Keratinocyte (primary cell): ENCODE measurements around the gene MSI1. TPM values are rescaled to one million over a fixed set of nuclear protein-coding genes. Genes with fewer than 3 reads are reported as not detected.

Source experiments
- DNase-seq: peaks from one replicate; pipeline ENCODE4 v3.0.0-alpha.2; 2011; ENCODE audit warnings: low read depth, missing footprints, low spot score
- FAIRE-seq: peaks from 2 replicates; lab custom pipeline; 2011; peaks lifted over from hg19 to GRCh38; lab: Jason Lieb, UNC
- H2AFZ ChIP-seq: 2 replicates; pipeline ENCODE4 v1.6.0; 2012; ENCODE audit warnings: low read length, control low read depth, inconsistent platforms; ENCODE audit not compliant: control insufficient read depth
- H3K27ac ChIP-seq: 2 replicates; pipeline ENCODE4 v1.5.1; 2011; ENCODE audit warnings: low read length; ENCODE audit not compliant: control insufficient read depth, insufficient read depth
- H3K27me3 ChIP-seq: 3 replicates; pipeline ENCODE4 v1.6.0; 2011; ENCODE audit warnings: low read length; ENCODE audit not compliant: control insufficient read depth, insufficient read depth; ENCODE audit errors: extremely low read depth
- H3K36me3 ChIP-seq, 2 experiments: 2 replicates in 1 of 2; 3 replicates in 1 of 2; pipeline ENCODE4 v1.5.1; 2011; ENCODE audit warnings: low read length in 2 of 2, mild to moderate bottlenecking in 1 of 2; ENCODE audit not compliant: control insufficient read depth in 2 of 2, insufficient read depth in 2 of 2; ENCODE audit errors: extremely low read depth in 1 of 2
- H3K4me1 ChIP-seq: 3 replicates; pipeline ENCODE4 v1.5.1; 2011; ENCODE audit warnings: low read length; ENCODE audit not compliant: control insufficient read depth, insufficient read depth; ENCODE audit errors: extremely low read depth
- H3K4me2 ChIP-seq: 3 replicates; pipeline ENCODE4 v1.6.0; 2011; ENCODE audit warnings: low read depth, low read length; ENCODE audit not compliant: control insufficient read depth, insufficient read depth; ENCODE audit errors: extremely low read depth
- H3K4me3 ChIP-seq, 3 experiments: fragments of 200-600 bp in 1 of 3; sonication (generic) in 1 of 3; 2 replicates in 2 of 3; 3 replicates in 1 of 3; pipeline ENCODE4 v1.5.1; 2011 to 2016; ENCODE audit warnings: low read length in 3 of 3, mild to moderate bottlenecking in 3 of 3, control low read depth in 2 of 3, inconsistent platforms in 1 of 3, low read depth in 1 of 3, mixed read lengths in 1 of 3, mixed run types in 1 of 3, moderate library complexity in 1 of 3; ENCODE audit not compliant: control insufficient read depth in 2 of 3, insufficient read depth in 2 of 3; ENCODE audit errors: extremely low read depth in 1 of 3
- H3K79me2 ChIP-seq: 2 replicates; pipeline ENCODE4 v1.6.0; 2012; ENCODE audit warnings: low read length; ENCODE audit not compliant: control insufficient read depth, insufficient read depth
- H3K9ac ChIP-seq: 3 replicates; pipeline ENCODE4 v1.6.0; 2011; ENCODE audit warnings: low read length; ENCODE audit not compliant: control insufficient read depth, insufficient read depth; ENCODE audit errors: extremely low read depth
- H3K9me1 ChIP-seq: 3 replicates; pipeline ENCODE4 v1.6.0; 2011; ENCODE audit warnings: low read length; ENCODE audit not compliant: control insufficient read depth, insufficient read depth; ENCODE audit errors: extremely low read depth
- H3K9me3 ChIP-seq: 2 replicates; pipeline ENCODE4 v1.5.1; 2012; ENCODE audit warnings: low read depth, low read length; ENCODE audit not compliant: control insufficient read depth
- H4K20me1 ChIP-seq: 3 replicates; pipeline ENCODE4 v1.6.0; 2011; ENCODE audit warnings: low read length; ENCODE audit not compliant: control insufficient read depth, insufficient read depth; ENCODE audit errors: extremely low read depth
- EZH2 ChIP-seq: IDR thresholded peaks from one replicate; pipeline ENCODE4 v1.6.1; 2012; ENCODE audit warnings: inconsistent platforms, mild to moderate bottlenecking, low read length, moderate library complexity
- dilution Hi-C: fragments of 300-500 bp; cut with MboI; formaldehyde crosslinking; loops from one replicate; pipeline ENCODE4 v1.7.0; 2020; ENCODE audit warnings: low sequenced_read_pairs; ENCODE audit not compliant: extremely low pct_ligation_motif_present
- polyA plus RNA-seq, 5 experiments: library from polyadenylated mRNA; depleted of rRNA in 3 of 5; stranded (reverse) in 3 of 5; stranded (forward) in 1 of 5; unstranded in 1 of 5; fragments of >200 nt; gene quantifications; 1 replicate in 1 of 5; 2 replicates in 3 of 5; 3 replicates in 1 of 5; pipeline versions ENCODE4 v1.2.1 to v1.2.3, GENCODE V29; 2011 to 2012; ENCODE audit warnings: missing spikeins in 2 of 5, low read depth in 1 of 5, low replicate concordance in 1 of 5
- TF ChIP-seq, protein P1 (sequence below), 3 experiments: IDR thresholded peaks in 1 of 3; conservative IDR thresholded peaks in 1 of 3; optimal IDR thresholded peaks in 1 of 3; 2 replicates in 2 of 3; 3 replicates in 1 of 3; pipeline versions ENCODE3 to v1.5.1; 2011; ENCODE audit warnings: low read length in 3 of 3, mild to moderate bottlenecking in 3 of 3, moderate library complexity in 2 of 3, control low read depth in 1 of 3, inconsistent platforms in 1 of 3; ENCODE audit not compliant: insufficient read depth in 2 of 3; ENCODE audit errors: extremely low read depth in 1 of 3

Gene MSI1
- polyA plus RNA-seq, 1 donor (not counting 4 experiments of a cell fraction or from before 2014, with no cell fraction given): not detected

GRCh38 chr12:120359128-120359527 lies 9.8 kb downstream of the MSI1 start:
- TF ChIP-seq, protein P1, sequence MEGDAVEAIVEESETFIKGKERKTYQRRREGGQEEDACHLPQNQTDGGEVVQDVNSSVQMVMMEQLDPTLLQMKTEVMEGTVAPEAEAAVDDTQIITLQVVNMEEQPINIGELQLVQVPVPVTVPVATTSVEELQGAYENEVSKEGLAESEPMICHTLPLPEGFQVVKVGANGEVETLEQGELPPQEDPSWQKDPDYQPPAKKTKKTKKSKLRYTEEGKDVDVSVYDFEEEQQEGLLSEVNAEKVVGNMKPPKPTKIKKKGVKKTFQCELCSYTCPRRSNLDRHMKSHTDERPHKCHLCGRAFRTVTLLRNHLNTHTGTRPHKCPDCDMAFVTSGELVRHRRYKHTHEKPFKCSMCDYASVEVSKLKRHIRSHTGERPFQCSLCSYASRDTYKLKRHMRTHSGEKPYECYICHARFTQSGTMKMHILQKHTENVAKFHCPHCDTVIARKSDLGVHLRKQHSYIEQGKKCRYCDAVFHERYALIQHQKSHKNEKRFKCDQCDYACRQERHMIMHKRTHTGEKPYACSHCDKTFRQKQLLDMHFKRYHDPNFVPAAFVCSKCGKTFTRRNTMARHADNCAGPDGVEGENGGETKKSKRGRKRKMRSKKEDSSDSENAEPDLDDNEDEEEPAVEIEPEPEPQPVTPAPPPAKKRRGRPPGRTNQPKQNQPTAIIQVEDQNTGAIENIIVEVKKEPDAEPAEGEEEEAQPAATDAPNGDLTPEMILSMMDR (optimal IDR thresholded peaks at IDR 0.05 in 1 of 3, IDR thresholded peaks at IDR 0.05 in 1 of 3, conservative IDR thresholded peaks at IDR 0.05 in 1 of 3; ENCODE audit: extremely low read depth in 1 of 3, insufficient read depth in 2 of 3, low read length in 3 of 3): no peak
- TF ChIP-seq EZH2: no peak
- Histone ChIP-seq H3K9ac (no peak overlapping the region), H3K79me2 (no peaks in the 10 kb centered on the region), H3K36me3 (no peaks in the 10 kb centered on the region), H3K9me1 (no peaks in the 10 kb centered on the region), H3K9me3 (no peaks in the 10 kb centered on the region), H4K20me1 (no peaks in the 10 kb centered on the region), H3K4me3 (no peak overlapping the region), H3K4me1 (peaks cover 3% of the 10 kb centered on the region), H3K27me3 (peaks cover 32% of the 10 kb centered on the region), H2AFZ (no peak overlapping the region), H3K4me2 (no peak overlapping the region), H3K27ac (no peak overlapping the region)
- dilution Hi-C loops: no loop called here
- DNase-seq (no peak), FAIRE-seq (no peak)

- no peak overlapping the region for H2AFZ ChIP-seq
- peaks cover 3% of the 10 kb centered on the region for H3K4me1 ChIP-seq
- H4K20me1 ChIP-seq: no peaks in the 10 kb centered on the region
- H3K4me3 ChIP-seq: no peak overlapping the region
- no peak overlapping the region for H3K4me2 ChIP-seq
- dilution Hi-C loops: no loop called here
- TF ChIP-seq, protein P1 (optimal IDR thresholded peaks at IDR 0.05 in 1 of 3, IDR thresholded peaks at IDR 0.05 in 1 of 3, conservative IDR thresholded peaks at IDR 0.05 in 1 of 3; ENCODE audit: extremely low read depth in 1 of 3, insufficient read depth in 2 of 3, low read length in 3 of 3): peak in 1 of 3 experiments; percentile 28
- no peak for TF ChIP-seq EZH2
- no peaks in the 10 kb centered on the region for H3K9me3 ChIP-seq
- H3K79me2 ChIP-seq: no peaks in the 10 kb centered on the region
- no peak overlapping the region for H3K9ac ChIP-seq
- H3K36me3 ChIP-seq: no peaks in the 10 kb centered on the region
- DNase-seq (no peak), FAIRE-seq (no peak)
- peaks cover 30% of the 10 kb centered on the region for H3K27me3 ChIP-seq
- H3K9me1 ChIP-seq: no peaks in the 10 kb centered on the region
- no peak overlapping the region for H3K27ac ChIP-seq
Observed at GRCh38 chr12:120358412-120359100, 10.4 kb downstream of the MSI1 start.
